NCI-H510A treated with DMSO at 0.1 percent for 48 hours (cell line): ENCODE measurements around the gene CALML5.

ENCODE experiments used
- DNase-seq: peaks from one replicate; lab custom pipeline; 2025; lab: John Stamatoyannopoulos, UW

Gene CALML5

GRCh38 chr10:5500910-5501309 lies 1.5 kb upstream of the CALML5 start:
- DNase-seq, result no peak

- no peak for DNase-seq
Measured at GRCh38 chr10:5500162-5500670, 846 bp upstream of the CALML5 start.

GRCh38 chr10:5498791-5499492 lies 428 bp downstream of the CALML5 start:
- DNase-seq, result no peak

- DNase-seq, result peak; percentile 17
Measured at GRCh38 chr10:5497948-5498730, 1.2 kb downstream of the CALML5 start.

GRCh38 chr10:5497289-5497688 lies 2.1 kb downstream of the CALML5 start:
- no peak for DNase-seq

- no peak for DNase-seq
Measured at GRCh38 chr10:5496261-5497250, 2.8 kb downstream of the CALML5 start.

GRCh38 chr10:5494611-5495010 lies 4.8 kb downstream of the CALML5 start:
- no peak for DNase-seq

GRCh38 chr10:5493691-5494090 lies 5.7 kb downstream of the CALML5 start:
- DNase-seq, result no peak

- DNase-seq, result no peak
Measured at GRCh38 chr10:5492929-5493576, 6.3 kb downstream of the CALML5 start.

- DNase-seq, result no peak
Measured at GRCh38 chr10:5492322-5492855, 7.0 kb downstream of the CALML5 start.

GRCh38 chr10:5491477-5491876 lies 7.9 kb downstream of the CALML5 start:
- DNase-seq, result no peak

- DNase-seq, result no peak
Measured at GRCh38 chr10:5490698-5491464, 8.5 kb downstream of the CALML5 start.

- no peak for DNase-seq
Measured at GRCh38 chr10:5490032-5490431, 9.3 kb downstream of the CALML5 start.

- DNase-seq, result peak; percentile 84
Measured at GRCh38 chr10:5488272-5489161, 10.9 kb downstream of the CALML5 start.

- no peak for DNase-seq
Measured at GRCh38 chr10:5486853-5487235, 12.5 kb downstream of the CALML5 start.

- no peak for DNase-seq
Measured at GRCh38 chr10:5485948-5486852, 13.2 kb downstream of the CALML5 start.

GRCh38 chr10:5485290-5485689 lies 14.1 kb downstream of the CALML5 start:
- no peak for DNase-seq

- no peak for DNase-seq
Measured at GRCh38 chr10:5484205-5484604, 15.2 kb downstream of the CALML5 start.
